Loucy (cell line): ENCODE data around the gene GIN1.

ENCODE experiments used
- CTCF ChIP-seq: fragments of 200-600 bp; sonication (generic); conservative IDR thresholded peaks from 2 replicates; pipeline ENCODE4 v1.5.1; 2014; ENCODE audit warnings: mild to moderate bottlenecking, antibody characterized with exemption, low read length
- EZH2phosphoT487 ChIP-seq: fragments of 200-600 bp; IDR thresholded peaks from 2 replicates; pipeline ENCODE4 v1.6.1; 2018; ENCODE audit warnings: antibody characterized with exemption, mild to moderate bottlenecking, moderate library complexity, borderline replicate concordance

- no peak for TF ChIP-seq CTCF
- no peak for TF ChIP-seq EZH2phosphoT487
Observed at GRCh38 chr5:103117471-103117991, 2.4 kb downstream of the GIN1 start.
